DOHH2 (cell line): ENCODE data around the gene TCEANC.

Experiments used
- H3F3A ChIP-seq: fragments of 200-600 bp; sonication (generic), shearing (Covaris generic); 2 replicates; pipeline ENCODE4 v1.6.0; 2016; ENCODE audit warnings: antibody characterized with exemption, mild to moderate bottlenecking; ENCODE audit not compliant: control insufficient read depth, insufficient read depth
- H3K27ac ChIP-seq: fragments of 200-600 bp; sonication (generic); 2 replicates; pipeline ENCODE4 v1.5.1; 2014; ENCODE audit warnings: low read depth, mild to moderate bottlenecking, low read length, moderate library complexity
- H3K27me3 ChIP-seq: fragments of 200-600 bp; sonication (generic); 2 replicates; pipeline ENCODE4 v1.6.1; 2014; ENCODE audit warnings: mild to moderate bottlenecking, low read length, mixed read lengths; ENCODE audit not compliant: control insufficient read depth
- H3K36me3 ChIP-seq: fragments of 200-600 bp; sonication (generic); 2 replicates; pipeline ENCODE4 v1.6.1; 2014; ENCODE audit warnings: mild to moderate bottlenecking, low read length, moderate library complexity, mixed read lengths; ENCODE audit not compliant: control insufficient read depth
- H3K4me1 ChIP-seq: fragments of 200-600 bp; sonication (generic); 2 replicates; pipeline ENCODE4 v1.6.1; 2014; ENCODE audit warnings: mild to moderate bottlenecking, low read length, mixed read lengths; ENCODE audit not compliant: control insufficient read depth
- H3K4me2 ChIP-seq: fragments of 200-600 bp; sonication (generic); 2 replicates; pipeline ENCODE4 v1.6.0; 2014; ENCODE audit warnings: mild to moderate bottlenecking, low read length, moderate library complexity
- H3K4me3 ChIP-seq: fragments of 200-600 bp; sonication (generic); 2 replicates; pipeline ENCODE4 v1.5.1; 2014; ENCODE audit warnings: mild to moderate bottlenecking, low read length, mixed read lengths
- H3K79me2 ChIP-seq: fragments of 200-600 bp; sonication (generic); 2 replicates; pipeline ENCODE4 v1.6.1; 2014; ENCODE audit warnings: mild to moderate bottlenecking, low read length, mixed read lengths; ENCODE audit not compliant: control insufficient read depth
- H3K9me2 ChIP-seq: fragments of 200-600 bp; sonication (generic); replicated peaks from 2 replicates; pipeline ENCODE4 v1.6.1; 2014; ENCODE audit warnings: mild to moderate bottlenecking, low read length, mixed read lengths; ENCODE audit not compliant: control insufficient read depth
- H3K9me3 ChIP-seq: fragments of 200-600 bp; sonication (generic); 2 replicates; pipeline ENCODE4 v1.6.1; 2014; ENCODE audit warnings: antibody characterized with exemption, low read length, mixed read lengths; ENCODE audit not compliant: control insufficient read depth, insufficient read depth
- H4K20me1 ChIP-seq: fragments of 200-600 bp; sonication (generic); 2 replicates; pipeline ENCODE4 v1.6.0; 2014; ENCODE audit warnings: low read depth, mild to moderate bottlenecking, antibody characterized with exemption, low read length, moderate library complexity; ENCODE audit not compliant: control insufficient read depth, insufficient read depth
- CTCF ChIP-seq: fragments of 200-600 bp; sonication (generic); IDR thresholded peaks from one replicate; pipeline ENCODE4 v1.5.1; 2014; ENCODE audit warnings: antibody characterized with exemption, mild to moderate bottlenecking, low read depth, low read length; ENCODE audit not compliant: poor library complexity, severe bottlenecking
- EZH2phosphoT487 ChIP-seq: fragments of 200-600 bp; sonication (generic); IDR thresholded peaks from 2 replicates; pipeline ENCODE4 v1.6.1; 2017; ENCODE audit warnings: borderline replicate concordance, mild to moderate bottlenecking, antibody characterized with exemption, low read length, moderate library complexity, mixed read lengths

TCEANC gene

GRCh38 chrX:13692771-13693231 lies 39.9 kb downstream of the TCEANC start:
- peaks cover 83% of the 10 kb centered on the region for H3K4me1 ChIP-seq
- no peaks in the 10 kb centered on the region for H3K9me3 ChIP-seq
- no peaks in the 10 kb centered on the region for H4K20me1 ChIP-seq
- H3K27me3 ChIP-seq: no peaks in the 10 kb centered on the region
- TF ChIP-seq CTCF (no peak), EZH2phosphoT487 (no peak)
- H3K79me2 ChIP-seq: peaks cover 92% of the 10 kb centered on the region
- peaks cover 6% of the 10 kb centered on the region for H3F3A ChIP-seq
- peak overlapping the region; percentile 80 for H3K4me2 ChIP-seq
- H3K27ac ChIP-seq: peak overlapping the region; percentile 37
- H3K4me3 ChIP-seq: peak overlapping the region; percentile 44
- no peaks in the 10 kb centered on the region for H3K9me2 ChIP-seq
- H3K36me3 ChIP-seq: peaks cover 14% of the 10 kb centered on the region

- no peaks in the 10 kb centered on the region for H3K9me3 ChIP-seq
- peak overlapping the region; percentile 44 for H3K4me3 ChIP-seq
- no peaks in the 10 kb centered on the region for H3K27me3 ChIP-seq
- TF ChIP-seq EZH2phosphoT487 (no peak), CTCF (no peak)
- H3K9me2 ChIP-seq: no peaks in the 10 kb centered on the region
- H3K27ac ChIP-seq: peak overlapping the region; percentile 37
- peaks cover 96% of the 10 kb centered on the region for H3K79me2 ChIP-seq
- peak overlapping the region; percentile 80 for H3K4me2 ChIP-seq
- peaks cover 7% of the 10 kb centered on the region for H3F3A ChIP-seq
- peaks cover 83% of the 10 kb centered on the region for H3K4me1 ChIP-seq
- H4K20me1 ChIP-seq: no peaks in the 10 kb centered on the region
- H3K36me3 ChIP-seq: peaks cover 14% of the 10 kb centered on the region
Measured at GRCh38 chrX:13693341-13693961, 40.5 kb downstream of the TCEANC start.

- H3K79me2 ChIP-seq: peaks cover 98% of the 10 kb centered on the region
Measured at GRCh38 chrX:13694359-13694758, 41.4 kb downstream of the TCEANC start.

DNA sequence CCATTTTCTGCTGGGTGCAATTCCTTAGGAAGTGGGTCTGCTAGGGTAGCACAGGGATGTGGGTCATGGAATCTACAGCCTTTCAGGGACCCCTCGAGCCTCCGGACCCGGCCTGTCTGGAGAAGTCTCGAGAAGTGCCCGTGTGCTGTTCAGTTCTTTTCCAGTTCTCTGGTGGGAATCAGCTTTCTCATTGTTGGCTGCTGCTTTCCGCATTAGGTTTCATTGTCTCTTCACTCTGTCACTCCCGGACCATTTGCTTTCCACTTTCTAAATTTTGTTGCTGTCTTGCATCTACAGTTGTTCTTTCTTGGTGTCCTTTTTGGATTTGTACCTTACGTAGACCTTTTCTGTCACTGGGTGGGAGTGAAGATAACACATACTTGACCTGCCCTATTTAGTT lies 42.0 kb downstream of the TCEANC start:
- H3K79me2 ChIP-seq: peaks cover 97% of the 10 kb centered on the region
- H3K27ac ChIP-seq: no peak overlapping the region
- H3K4me1 ChIP-seq: peaks cover 93% of the 10 kb centered on the region
- no peaks in the 10 kb centered on the region for H3K27me3 ChIP-seq
- no peaks in the 10 kb centered on the region for H4K20me1 ChIP-seq
- peaks cover 7% of the 10 kb centered on the region for H3F3A ChIP-seq
- no peaks in the 10 kb centered on the region for H3K9me3 ChIP-seq
- TF ChIP-seq CTCF: no peak
- peaks cover 14% of the 10 kb centered on the region for H3K36me3 ChIP-seq
- H3K4me3 ChIP-seq: 0 out of 2 replicates have a peak overlapping the region, but pooled peaks have one; percentile 28
- H3K9me2 ChIP-seq: no peaks in the 10 kb centered on the region
- H3K4me2 ChIP-seq: peak overlapping the region; percentile 80

More at GRCh38 chrX:13694359-13694758, 41.4 kb downstream of the TCEANC start:
- Histone ChIP-seq H3K4me1 (peaks cover 90% of the 10 kb centered on the region), H3K9me3 (no peaks in the 10 kb centered on the region), H3K4me2 (peak overlapping the region; percentile 80), H3K36me3 (peaks cover 14% of the 10 kb centered on the region), H3F3A (peaks cover 7% of the 10 kb centered on the region), H4K20me1 (no peaks in the 10 kb centered on the region), H3K27me3 (no peaks in the 10 kb centered on the region), H3K9me2 (no peaks in the 10 kb centered on the region), H3K4me3 (peak overlapping the region; percentile 28; the same call in 1 of the 2 replicates), H3K27ac (no peak overlapping the region)
- TF ChIP-seq EZH2phosphoT487: no peak
